Stimulated activated naive B cell treated with anti-CD40 and anti-IgM and Interleukin-4, amounts not matched to agents 10 μg/mL and 1 μg/mL and 100 μg/mL, for 72 hours (primary cell): ENCODE results near the gene KLHL13.
"Not testable (repeated sequence)": the region's sequence is repeated elsewhere in the genome, so short reads cannot be mapped to it uniquely, and the experiment has no call there.

Experiments used
- ATAC-seq, 2 donors: fragments of 150-1000 bp; cut with Tn5 transposase; replicated peaks; 2 replicates each; pipeline ENCODE4 v1.10.0; 2021; ENCODE audit warnings: moderate library complexity in 1 of 2
- DNase-seq: peaks from one replicate; pipeline ENCODE4 v3.0.0; 2021
- H3K27ac Mint-ChIP-seq: one replicate; pipeline ENCODE4 v1.8.0; 2022; ENCODE audit warnings: mild to moderate bottlenecking, mixed read lengths
- H3K27me3 Mint-ChIP-seq, 2 donors: one replicate each; pipeline ENCODE4 v1.8.0; 2022; ENCODE audit warnings: mixed read lengths in 2 of 2
- H3K36me3 Mint-ChIP-seq, 2 donors: one replicate each; pipeline ENCODE4 v1.8.0; 2022; ENCODE audit warnings: mixed read lengths in 2 of 2, mild to moderate bottlenecking in 1 of 2
- H3K4me1 Mint-ChIP-seq, 2 donors: one replicate each; pipeline ENCODE4 v1.8.0; 2022; ENCODE audit warnings: mixed read lengths in 2 of 2, mild to moderate bottlenecking in 1 of 2
- H3K4me3 Mint-ChIP-seq, 2 donors: one replicate each; pipeline ENCODE4 v1.8.0; 2022; ENCODE audit warnings: mild to moderate bottlenecking in 2 of 2, mixed read lengths in 2 of 2, moderate library complexity in 1 of 2
- H3K9me3 Mint-ChIP-seq, 2 donors: one replicate each; pipeline ENCODE4 v1.8.0; 2022; ENCODE audit warnings: mixed read lengths in 2 of 2, mild to moderate bottlenecking in 1 of 2

Gene KLHL13

DNA sequence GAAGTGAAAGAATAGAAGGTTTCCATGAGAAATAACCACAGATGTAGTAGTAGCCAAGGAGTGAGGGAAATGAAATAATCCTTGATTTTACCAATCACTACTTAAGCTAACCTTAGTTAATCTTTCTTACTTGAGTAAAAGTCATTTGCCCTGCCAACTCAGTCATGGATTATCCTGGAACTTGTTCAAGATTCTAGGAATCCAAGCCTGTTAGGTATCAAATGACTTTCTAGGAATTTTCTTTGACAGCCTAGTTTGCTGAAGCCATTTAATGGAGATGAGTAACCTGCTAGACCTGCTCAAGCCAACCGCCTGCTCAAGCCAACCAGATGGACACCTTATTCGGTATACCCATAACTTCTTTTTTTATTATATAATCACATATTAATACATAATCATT is 180.5 kb downstream of the KLHL13 start:
- ATAC-seq, result no peak
- no peaks in the 10 kb centered on the region for H3K36me3 Mint-ChIP-seq
- H3K27me3 Mint-ChIP-seq, result no peaks in the 10 kb centered on the region
- H3K4me1 Mint-ChIP-seq, result no peaks in the 10 kb centered on the region
- no peak overlapping the region for H3K4me3 Mint-ChIP-seq
- peaks cover 0 to 1% of the 10 kb centered on the region in 2 donors for H3K9me3 Mint-ChIP-seq
- DNase-seq, result no peak
- H3K27ac Mint-ChIP-seq, result no peak overlapping the region

- H3K27me3 Mint-ChIP-seq, H3K9me3 Mint-ChIP-seq, H3K4me3 Mint-ChIP-seq, H3K36me3 Mint-ChIP-seq, ATAC-seq, H3K4me1 Mint-ChIP-seq, DNase-seq, H3K27ac Mint-ChIP-seq: not testable (repeated sequence)
Measured at GRCh38 chrX:117930116-117930515, 186.5 kb downstream of the KLHL13 start.

DNA sequence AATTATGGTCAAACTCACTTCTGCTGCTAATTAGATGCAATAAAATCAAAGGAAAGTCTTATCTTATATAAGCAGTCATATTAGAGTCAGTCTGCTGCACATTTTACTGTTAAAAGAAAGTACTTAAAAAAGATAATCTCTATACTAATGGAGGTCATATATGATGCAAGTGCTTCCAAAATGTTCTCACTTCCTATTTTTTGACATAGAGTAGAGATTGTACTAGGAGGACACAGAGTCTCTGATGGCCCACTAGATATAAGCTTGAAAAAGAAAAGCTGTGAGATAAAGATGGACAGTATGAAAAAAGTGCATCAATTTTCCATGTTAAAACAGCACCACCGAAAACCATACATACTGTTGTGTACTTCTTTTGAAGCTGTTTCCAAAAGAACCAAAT is 196.9 kb downstream of the KLHL13 start:
- no peak for ATAC-seq
- Mint-ChIP-seq H3K27ac (no peak overlapping the region), H3K9me3 (no peaks in the 10 kb centered on the region), H3K27me3 (no peaks in the 10 kb centered on the region), H3K4me1 (no peaks in the 10 kb centered on the region), H3K4me3 (no peak overlapping the region), H3K36me3 (no peaks in the 10 kb centered on the region)
- DNase-seq, result no peak

GRCh38 chrX:117910216-117910615 is 206.4 kb downstream of the KLHL13 start:
- no peaks in the 10 kb centered on the region for H3K27me3 Mint-ChIP-seq
- no peak for DNase-seq
- no peaks in the 10 kb centered on the region for H3K4me1 Mint-ChIP-seq
- no peak overlapping the region for H3K27ac Mint-ChIP-seq
- ATAC-seq, result no peak
- no peak overlapping the region for H3K4me3 Mint-ChIP-seq
- peaks cover 0 to 3% of the 10 kb centered on the region in 2 donors for H3K9me3 Mint-ChIP-seq
- no peaks in the 10 kb centered on the region for H3K36me3 Mint-ChIP-seq

GRCh38 chrX:117898226-117898625 is 218.4 kb downstream of the KLHL13 start:
- Mint-ChIP-seq H3K27ac (no peak overlapping the region), H3K36me3 (no peaks in the 10 kb centered on the region), H3K9me3 (no peaks in the 10 kb centered on the region), H3K27me3 (no peaks in the 10 kb centered on the region), H3K4me1 (peaks cover 0 to 5% of the 10 kb centered on the region in 2 donors), H3K4me3 (no peak overlapping the region)
- ATAC-seq (no peak), DNase-seq (no peak)

- Mint-ChIP-seq H3K27ac (no peak overlapping the region), H3K4me1 (peaks cover 0 to 9% of the 10 kb centered on the region in 2 donors), H3K4me3 (no peak overlapping the region), H3K9me3 (no peaks in the 10 kb centered on the region), H3K36me3 (no peaks in the 10 kb centered on the region), H3K27me3 (no peaks in the 10 kb centered on the region)
- ATAC-seq (peak in 1 of 2 donors; percentile 34), DNase-seq (no peak)
Measured at GRCh38 chrX:117895418-117895817, 221.2 kb downstream of the KLHL13 start.

DNA sequence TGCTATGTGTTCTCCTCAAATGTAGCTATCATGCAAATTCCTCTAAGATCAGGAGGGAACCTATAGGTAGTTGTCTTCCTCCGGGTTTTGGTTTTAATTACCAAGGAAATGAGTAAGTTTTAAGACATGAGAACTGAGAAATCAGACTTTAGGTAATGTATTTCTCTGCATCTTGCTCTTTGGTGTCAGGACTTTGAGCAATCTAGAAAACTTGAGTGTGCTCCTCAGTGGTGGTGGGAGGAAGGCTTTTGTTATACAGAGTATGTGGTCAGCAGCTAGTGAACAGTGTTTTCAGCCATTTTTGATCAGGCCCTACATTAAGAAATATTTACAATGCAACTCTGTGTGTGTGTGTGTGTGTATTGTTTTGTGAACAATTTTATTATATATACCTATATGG is 224.1 kb downstream of the KLHL13 start:
- Mint-ChIP-seq H3K4me1 (peaks cover 0 to 9% of the 10 kb centered on the region in 2 donors), H3K27ac (no peak overlapping the region), H3K27me3 (no peaks in the 10 kb centered on the region), H3K36me3 (no peaks in the 10 kb centered on the region), H3K9me3 (no peaks in the 10 kb centered on the region), H3K4me3 (no peak overlapping the region)
- ATAC-seq, result no peak
- DNase-seq, result no peak

- ATAC-seq, result no peak
- Mint-ChIP-seq H3K9me3 (peaks cover 3 to 21% of the 10 kb centered on the region in 2 donors), H3K27ac (no peak overlapping the region), H3K4me3 (no peak overlapping the region), H3K27me3 (no peaks in the 10 kb centered on the region), H3K4me1 (no peaks in the 10 kb centered on the region), H3K36me3 (no peaks in the 10 kb centered on the region)
- no peak for DNase-seq
Measured at GRCh38 chrX:117871796-117872195, 244.8 kb downstream of the KLHL13 start.

GRCh38 chrX:117860517-117860916 is 256.1 kb downstream of the KLHL13 start:
- Mint-ChIP-seq H3K4me3 (no peak overlapping the region), H3K9me3 (no peaks in the 10 kb centered on the region), H3K27me3 (no peaks in the 10 kb centered on the region), H3K4me1 (no peaks in the 10 kb centered on the region), H3K27ac (no peak overlapping the region), H3K36me3 (no peaks in the 10 kb centered on the region)
- no peak for ATAC-seq
- DNase-seq, result no peak

DNA sequence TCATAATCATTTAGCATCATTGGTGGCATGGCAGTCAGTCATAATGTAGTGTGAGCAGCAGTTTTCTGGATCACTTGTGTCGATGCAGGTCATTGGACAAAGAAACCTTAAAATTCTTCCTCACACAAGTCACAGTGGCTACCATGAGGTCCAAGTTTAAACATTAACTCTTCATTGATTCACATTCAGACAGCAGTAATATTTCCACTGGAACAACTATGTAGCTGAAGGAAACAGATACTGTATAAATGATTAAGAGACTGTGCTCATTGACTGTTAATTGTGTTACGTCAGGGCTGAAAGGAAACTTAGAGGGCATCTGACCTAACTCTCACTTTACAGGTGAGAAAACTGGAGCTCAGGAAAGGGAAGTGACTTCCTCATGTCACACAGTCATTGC is 261.8 kb downstream of the KLHL13 start:
- ATAC-seq (no peak), DNase-seq (no peak)
- Mint-ChIP-seq H3K27ac (no peak overlapping the region), H3K4me1 (no peaks in the 10 kb centered on the region), H3K27me3 (no peaks in the 10 kb centered on the region), H3K4me3 (no peak overlapping the region), H3K9me3 (no peaks in the 10 kb centered on the region), H3K36me3 (no peaks in the 10 kb centered on the region)

DNA sequence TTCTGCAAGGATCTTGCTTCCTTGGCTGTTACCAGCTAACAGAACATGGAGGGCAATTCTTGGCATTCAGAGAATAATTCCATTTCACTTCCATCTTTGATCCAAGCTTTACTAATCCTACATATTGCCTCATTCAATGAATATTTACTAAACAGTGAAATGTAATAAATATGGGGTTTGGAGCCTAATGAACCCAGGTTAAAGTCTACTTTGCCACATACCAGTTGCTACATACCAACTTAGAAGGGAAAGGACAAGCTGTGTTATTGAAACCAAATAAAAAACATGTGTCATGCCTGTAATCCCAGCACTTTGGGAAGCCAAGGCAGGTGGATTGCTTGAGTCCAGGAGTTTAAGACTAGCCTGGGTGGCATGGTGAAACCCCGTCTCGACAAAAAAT is 265.6 kb downstream of the KLHL13 start:
- no peak overlapping the region for H3K27ac Mint-ChIP-seq
- no peaks in the 10 kb centered on the region for H3K36me3 Mint-ChIP-seq
- no peaks in the 10 kb centered on the region for H3K4me1 Mint-ChIP-seq
- no peak overlapping the region for H3K4me3 Mint-ChIP-seq
- no peaks in the 10 kb centered on the region for H3K27me3 Mint-ChIP-seq
- ATAC-seq, result no peak
- no peak for DNase-seq
- H3K9me3 Mint-ChIP-seq, result no peaks in the 10 kb centered on the region
